Measurements from ENCODE around the gene ERCC6.

DNA sequence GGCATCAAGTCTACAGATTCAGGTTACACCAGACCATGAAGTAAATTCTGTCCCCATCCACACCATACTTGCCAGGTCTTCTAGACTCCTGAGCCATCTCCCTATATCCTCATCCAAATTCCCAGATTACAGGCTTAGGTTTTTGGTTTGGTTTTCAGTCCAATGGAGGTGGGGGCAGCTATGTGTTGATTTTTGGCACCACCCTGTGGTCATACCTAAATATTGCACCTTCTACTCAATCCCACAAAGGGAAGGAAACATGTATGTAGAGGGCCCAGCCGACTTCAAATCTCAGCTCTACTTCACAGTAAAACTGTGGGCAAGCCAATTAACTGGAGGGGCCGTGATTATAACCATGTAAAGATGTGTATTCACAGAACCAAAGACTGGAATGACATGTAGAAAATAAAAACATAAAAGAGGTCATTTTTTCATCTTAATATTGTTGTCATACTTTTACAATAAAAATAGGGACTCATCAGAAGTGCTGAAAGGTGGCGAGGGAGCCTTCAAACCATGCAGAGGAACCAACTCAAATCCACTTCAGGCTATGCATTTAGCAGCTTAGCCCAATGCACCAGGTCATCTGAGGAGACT is 19.8 kb downstream of the ERCC6 start:
- TF ChIP-seq, protein P1, sequence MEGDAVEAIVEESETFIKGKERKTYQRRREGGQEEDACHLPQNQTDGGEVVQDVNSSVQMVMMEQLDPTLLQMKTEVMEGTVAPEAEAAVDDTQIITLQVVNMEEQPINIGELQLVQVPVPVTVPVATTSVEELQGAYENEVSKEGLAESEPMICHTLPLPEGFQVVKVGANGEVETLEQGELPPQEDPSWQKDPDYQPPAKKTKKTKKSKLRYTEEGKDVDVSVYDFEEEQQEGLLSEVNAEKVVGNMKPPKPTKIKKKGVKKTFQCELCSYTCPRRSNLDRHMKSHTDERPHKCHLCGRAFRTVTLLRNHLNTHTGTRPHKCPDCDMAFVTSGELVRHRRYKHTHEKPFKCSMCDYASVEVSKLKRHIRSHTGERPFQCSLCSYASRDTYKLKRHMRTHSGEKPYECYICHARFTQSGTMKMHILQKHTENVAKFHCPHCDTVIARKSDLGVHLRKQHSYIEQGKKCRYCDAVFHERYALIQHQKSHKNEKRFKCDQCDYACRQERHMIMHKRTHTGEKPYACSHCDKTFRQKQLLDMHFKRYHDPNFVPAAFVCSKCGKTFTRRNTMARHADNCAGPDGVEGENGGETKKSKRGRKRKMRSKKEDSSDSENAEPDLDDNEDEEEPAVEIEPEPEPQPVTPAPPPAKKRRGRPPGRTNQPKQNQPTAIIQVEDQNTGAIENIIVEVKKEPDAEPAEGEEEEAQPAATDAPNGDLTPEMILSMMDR (IDR thresholded peaks at IDR 0.05; ENCODE audit: insufficient read depth, low read length): no peak
- TF ChIP-seq GABPA (IDR thresholded peaks at IDR 0.05; ENCODE audit: low read depth) (no peak), POLR2AphosphoS5 (IDR thresholded peaks at IDR 0.05; ENCODE audit: low read depth) (no peak), SPI1 (IDR thresholded peaks at IDR 0.05; ENCODE audit: borderline replicate concordance, low read depth) (no peak)
- TF ChIP-seq, protein P2, sequence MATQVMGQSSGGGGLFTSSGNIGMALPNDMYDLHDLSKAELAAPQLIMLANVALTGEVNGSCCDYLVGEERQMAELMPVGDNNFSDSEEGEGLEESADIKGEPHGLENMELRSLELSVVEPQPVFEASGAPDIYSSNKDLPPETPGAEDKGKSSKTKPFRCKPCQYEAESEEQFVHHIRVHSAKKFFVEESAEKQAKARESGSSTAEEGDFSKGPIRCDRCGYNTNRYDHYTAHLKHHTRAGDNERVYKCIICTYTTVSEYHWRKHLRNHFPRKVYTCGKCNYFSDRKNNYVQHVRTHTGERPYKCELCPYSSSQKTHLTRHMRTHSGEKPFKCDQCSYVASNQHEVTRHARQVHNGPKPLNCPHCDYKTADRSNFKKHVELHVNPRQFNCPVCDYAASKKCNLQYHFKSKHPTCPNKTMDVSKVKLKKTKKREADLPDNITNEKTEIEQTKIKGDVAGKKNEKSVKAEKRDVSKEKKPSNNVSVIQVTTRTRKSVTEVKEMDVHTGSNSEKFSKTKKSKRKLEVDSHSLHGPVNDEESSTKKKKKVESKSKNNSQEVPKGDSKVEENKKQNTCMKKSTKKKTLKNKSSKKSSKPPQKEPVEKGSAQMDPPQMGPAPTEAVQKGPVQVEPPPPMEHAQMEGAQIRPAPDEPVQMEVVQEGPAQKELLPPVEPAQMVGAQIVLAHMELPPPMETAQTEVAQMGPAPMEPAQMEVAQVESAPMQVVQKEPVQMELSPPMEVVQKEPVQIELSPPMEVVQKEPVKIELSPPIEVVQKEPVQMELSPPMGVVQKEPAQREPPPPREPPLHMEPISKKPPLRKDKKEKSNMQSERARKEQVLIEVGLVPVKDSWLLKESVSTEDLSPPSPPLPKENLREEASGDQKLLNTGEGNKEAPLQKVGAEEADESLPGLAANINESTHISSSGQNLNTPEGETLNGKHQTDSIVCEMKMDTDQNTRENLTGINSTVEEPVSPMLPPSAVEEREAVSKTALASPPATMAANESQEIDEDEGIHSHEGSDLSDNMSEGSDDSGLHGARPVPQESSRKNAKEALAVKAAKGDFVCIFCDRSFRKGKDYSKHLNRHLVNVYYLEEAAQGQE (IDR thresholded peaks at IDR 0.05; ENCODE audit: insufficient replicate concordance, low read depth): no peak

Measured in HL-60 (cell line).